GM18907 (cell line): Measurements from ENCODE around the gene MITF.

Source experiments
- ATAC-seq: cut with Tn5 transposase; IDR thresholded peaks from one replicate; pipeline ENCODE4 v1.9.1; 2021; ENCODE audit warnings: mild to moderate bottlenecking, moderate library complexity; ENCODE audit not compliant: unreplicated experiment

MITF gene

DNA sequence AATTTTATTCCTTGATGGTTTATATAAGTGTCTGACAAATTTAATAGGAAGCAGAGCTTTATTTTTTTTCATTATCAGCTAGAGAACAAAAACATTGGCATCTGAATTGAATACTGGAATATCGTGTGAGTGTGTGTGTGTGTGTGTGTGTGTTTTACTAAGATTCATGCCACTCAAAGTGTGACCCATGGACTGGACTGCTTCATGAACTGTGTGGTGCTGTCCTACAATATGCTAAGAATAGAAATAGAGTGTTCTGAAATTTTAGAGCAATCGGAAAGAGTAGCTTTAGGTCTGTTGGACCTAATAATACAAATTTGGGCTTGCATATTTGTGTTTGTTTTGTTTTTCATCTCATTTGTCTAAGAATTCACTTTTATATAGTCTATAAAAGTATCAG lies 89.6 kb downstream of the MITF start:
- no peak for ATAC-seq

DNA sequence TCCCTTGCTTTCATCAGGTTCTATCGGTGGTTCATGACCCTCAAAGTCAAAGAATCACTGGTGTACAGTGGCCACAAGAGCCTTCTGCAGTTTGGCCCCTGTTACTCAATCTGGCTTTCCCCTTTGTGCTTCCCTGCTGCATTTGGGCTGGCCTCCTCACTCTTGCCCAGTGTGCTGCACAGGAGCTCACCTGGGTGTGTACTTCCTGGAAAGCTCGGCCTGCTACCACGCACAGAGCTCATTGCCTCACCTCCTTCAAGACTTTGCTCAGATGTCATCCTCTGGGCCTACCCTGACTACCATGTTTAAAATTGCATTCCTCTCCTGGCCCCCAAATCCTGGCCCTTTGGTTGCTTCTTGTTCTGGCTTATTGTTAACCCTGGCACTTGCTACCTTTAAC lies 90.9 kb downstream of the MITF start:
- no peak for ATAC-seq

DNA sequence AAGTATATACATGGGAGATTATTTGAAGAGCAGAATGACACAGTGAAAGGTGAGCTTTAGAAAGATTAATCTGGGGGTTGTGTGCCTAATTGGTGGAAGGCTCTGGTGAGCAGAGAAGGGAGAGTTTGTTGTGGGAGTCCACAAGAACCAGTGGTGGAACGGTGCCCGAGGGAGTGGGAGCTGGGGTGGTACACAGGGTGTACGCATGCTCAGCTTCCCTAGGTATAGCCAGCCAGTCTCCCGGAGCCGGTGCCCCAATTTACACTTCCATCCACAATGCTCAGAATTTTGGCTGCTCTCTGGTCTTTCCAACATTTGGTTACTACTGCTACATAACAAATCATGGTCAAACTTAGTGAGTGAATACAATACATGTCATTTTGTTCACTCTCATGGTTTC lies 92.5 kb downstream of the MITF start:
- no peak for ATAC-seq

DNA sequence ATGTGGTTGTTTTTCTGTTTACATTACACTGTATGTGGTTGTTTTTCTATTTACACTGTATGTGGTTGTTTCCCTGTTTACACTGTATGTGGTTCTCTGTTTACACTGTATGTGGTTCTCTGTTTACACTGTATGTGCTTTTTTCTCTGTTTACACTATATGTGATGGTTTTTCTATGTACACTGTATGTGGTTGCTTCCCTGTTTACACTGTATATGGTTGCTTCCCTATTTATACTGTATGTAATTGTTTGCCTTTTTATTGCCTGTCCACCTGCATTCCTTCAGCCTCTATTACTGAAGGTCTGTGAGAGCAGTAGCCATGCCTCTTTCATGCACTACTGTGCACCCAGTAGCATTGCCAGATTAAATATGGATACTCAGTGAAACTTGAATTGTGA lies 94.3 kb downstream of the MITF start:
- no peak for ATAC-seq

DNA sequence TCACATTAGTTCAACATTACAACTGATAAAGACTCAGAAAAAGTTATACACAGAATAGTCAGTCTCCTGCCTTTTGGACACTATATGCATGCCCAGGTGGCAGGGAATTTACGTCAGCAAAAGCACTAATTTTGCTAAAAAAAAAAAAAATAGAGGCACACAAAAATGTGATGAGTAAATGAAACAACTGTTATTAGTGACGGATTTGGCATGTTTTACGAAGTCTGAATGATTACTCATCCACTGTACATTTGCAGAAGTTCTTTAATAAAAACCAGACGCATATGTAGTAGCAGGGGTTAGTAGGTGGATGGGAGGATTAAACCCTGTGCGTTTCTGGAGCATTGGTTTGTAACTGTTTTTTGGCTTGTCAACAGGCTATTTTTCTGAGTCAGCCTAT lies 99.0 kb downstream of the MITF start:
- ATAC-seq, result no peak

DNA sequence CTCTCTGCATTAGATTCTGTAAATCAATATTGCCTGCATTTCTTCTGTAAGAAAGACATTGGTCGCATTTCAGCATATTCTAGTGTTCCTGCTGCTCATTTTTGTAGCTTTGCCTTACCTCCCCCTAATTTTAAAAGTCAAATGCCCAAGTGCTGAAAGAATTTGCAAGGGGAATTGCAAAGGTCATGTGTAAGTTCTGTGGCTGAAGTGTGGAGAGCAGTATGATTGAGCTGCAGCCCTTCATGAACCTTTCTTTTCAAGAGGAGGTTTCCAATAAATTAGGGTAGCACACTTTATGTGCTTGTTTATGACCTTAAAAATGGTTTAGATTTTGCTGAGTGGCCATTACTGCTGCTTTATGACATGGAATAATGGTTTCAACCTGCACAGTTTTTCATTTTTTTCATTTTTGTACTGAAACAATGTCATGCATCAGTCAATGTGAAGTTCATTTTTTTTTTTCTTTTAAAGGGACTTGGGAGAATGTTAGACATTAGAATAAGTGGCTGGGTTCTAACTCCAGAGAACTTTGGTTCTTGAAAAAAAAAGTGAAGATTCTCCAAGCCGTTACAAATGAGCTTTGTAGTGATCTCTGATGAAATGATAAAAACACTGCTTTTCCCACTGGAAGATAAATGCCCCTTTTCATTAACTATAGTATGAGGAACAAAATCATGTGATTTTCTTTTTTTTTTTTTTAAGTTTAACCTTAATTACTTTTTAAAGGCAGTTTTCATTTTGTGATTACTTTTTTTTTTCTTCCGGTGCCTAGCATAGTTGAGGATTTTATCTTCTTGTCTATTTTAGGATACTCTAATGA lies 99.6 kb downstream of the MITF start:
- no peak for ATAC-seq

DNA sequence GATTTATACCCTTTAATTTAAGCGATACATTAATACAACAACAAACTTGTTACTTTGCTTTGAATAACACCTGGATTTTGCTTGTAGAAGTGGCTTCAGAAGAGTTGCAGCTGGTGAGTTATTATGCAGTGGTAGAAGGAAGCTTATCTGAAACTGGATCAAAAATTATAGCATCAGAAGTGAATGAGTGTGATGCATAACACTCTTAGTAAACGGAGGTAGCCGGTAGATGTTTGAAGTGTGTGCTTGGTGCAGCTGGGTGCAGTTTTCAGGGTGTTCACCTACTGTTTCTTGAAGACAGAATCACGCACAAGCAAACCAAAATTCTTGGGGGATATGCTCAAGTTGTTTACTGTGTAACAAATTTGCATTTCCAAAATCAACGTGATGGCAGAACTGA lies 103.1 kb downstream of the MITF start:
- no peak for ATAC-seq

DNA sequence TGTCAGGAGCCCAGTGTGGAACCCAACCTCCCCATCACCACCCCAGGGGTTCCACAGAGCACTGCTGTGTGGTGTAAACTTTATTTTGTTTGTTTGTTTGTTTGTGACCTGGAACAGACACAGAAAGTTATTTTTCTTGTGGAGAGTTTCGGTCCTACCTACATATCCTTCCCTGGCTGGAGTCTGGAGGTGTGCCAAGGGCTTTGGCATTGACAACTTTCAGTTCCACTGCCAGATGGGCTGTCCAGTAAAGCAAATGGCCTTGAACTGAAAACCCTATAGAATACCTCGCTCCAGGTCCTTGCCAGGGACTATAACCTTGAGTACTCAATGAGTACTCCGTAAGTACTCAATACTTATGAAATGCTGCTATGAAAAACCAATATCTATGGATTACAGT lies 103.5 kb downstream of the MITF start:
- no peak for ATAC-seq

DNA sequence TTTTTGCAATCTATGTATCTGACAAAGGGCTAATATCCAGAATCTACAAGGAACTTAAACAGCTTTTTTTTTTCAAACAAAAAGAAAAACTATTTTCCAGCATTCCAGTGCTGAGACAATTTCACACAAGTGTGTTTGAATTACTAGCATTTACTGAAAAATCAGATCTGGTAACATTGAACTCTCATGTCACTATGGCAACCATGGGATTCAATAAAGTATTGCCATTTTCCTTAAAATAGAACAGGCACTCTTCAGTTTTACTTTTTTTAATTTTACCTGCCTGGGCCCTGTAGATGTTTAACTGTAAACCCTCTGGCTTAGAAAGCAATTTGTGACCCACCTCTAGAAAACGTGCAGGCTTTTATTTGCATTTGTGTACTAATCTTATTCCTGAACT lies 105.4 kb downstream of the MITF start:
- ATAC-seq, result no peak

DNA sequence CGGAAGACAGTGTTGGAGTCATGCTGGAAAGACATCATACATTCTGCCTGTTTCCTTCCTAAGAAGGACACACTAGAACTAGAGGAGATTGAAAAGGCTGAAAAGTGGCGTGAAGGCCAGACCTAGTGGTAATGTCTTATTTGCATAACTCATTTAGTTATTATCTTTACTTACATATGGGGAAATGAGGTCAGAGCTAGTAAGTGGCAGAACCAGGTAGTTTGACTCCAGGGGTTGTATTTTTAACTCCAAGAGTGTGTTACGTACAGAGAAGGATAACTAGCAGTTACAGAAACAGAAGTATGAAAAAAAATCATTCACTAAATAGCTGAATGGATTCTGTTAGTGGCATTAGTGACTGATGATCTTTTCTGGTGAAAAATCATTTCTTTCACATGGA lies 108.0 kb downstream of the MITF start:
- no peak for ATAC-seq

DNA sequence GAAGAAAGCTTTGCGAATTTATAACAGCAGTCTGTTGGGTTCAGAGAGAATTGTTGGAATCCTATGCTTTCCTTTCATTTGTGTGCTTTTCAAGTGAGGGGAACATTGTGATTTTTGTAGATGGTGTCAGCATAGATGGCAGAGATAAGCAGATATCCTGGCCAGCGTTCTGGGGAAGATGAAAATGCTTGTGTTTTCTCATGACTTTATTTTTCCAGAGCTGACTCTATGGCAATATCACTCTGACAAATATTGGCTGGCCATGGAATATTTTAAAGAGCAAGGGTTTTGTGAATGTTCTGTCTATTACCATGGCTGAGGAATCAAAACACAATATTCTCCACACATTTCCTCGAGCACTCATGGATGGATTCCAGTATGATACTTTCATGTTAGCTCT lies 108.8 kb downstream of the MITF start:
- ATAC-seq, result no peak

DNA sequence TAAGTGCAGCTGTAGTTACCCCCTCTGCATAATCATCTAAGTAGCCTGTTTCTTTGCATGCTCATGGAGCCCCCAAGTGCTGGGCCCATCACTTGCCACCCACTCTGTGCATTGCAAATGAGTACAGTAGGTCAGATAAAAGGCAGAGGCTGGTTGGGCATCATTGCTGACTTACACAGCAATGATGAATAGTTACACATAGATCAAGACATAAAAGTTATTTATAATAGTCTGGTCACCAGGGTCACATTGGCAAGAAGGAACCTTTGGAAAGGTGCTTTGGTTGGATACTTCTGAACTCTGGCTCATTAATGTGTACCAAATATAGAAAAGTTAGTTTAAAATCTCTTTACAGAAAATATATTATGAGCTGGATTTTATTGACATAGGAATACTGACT lies 111.6 kb downstream of the MITF start:
- ATAC-seq, result no peak

DNA sequence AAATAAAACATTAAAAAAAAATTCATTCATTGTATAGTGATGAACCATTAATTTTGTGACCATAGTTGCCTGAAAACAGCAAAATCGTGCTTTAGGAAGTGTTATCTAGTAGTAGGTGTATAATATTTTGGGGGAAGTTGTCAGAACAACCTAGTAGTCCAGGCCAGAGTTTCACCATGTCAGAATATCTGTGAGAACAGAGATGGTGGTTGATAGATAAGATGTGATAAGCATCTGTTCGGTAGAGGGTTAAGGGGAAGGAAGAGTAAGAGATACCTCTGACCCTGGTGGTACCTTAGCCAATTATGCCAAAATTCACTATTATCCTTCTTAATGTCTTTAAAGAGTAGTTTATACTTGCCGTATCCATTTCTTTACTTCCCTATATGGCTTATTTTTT lies 113.8 kb downstream of the MITF start:
- ATAC-seq, result no peak

DNA sequence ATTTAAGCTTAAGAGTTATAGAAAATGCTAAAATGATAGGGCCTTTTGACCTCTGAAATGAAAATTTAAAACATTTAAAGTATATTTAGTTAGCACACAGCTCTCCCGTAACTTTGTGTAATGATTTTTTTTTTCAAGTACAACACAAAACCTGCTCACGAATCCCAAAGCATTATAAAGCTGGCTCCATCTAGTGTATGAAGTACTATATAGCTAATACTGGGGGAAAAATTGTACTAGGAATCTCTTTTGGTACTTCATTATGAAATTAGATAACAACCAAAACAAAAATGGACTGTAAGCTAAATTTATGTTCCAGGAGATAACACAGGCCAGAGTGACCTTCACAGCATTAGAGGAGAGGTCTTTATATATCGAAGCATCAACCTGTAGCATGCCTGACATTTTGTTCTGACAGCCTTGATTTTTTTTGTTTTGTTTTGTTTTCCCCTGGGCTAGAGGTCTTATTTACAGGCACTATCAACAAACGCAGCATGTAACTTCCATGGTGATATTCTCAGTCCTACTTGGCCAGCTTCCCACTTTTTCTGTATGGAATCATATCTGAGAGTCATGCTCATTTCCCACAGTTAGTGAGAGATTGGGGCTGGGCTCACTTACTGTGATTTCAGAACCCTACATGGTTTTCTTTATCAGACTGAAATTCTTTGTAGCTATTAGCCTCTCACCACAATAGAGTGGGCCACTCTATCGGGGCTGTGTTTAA lies 116.3 kb downstream of the MITF start:
- ATAC-seq, result no peak

DNA sequence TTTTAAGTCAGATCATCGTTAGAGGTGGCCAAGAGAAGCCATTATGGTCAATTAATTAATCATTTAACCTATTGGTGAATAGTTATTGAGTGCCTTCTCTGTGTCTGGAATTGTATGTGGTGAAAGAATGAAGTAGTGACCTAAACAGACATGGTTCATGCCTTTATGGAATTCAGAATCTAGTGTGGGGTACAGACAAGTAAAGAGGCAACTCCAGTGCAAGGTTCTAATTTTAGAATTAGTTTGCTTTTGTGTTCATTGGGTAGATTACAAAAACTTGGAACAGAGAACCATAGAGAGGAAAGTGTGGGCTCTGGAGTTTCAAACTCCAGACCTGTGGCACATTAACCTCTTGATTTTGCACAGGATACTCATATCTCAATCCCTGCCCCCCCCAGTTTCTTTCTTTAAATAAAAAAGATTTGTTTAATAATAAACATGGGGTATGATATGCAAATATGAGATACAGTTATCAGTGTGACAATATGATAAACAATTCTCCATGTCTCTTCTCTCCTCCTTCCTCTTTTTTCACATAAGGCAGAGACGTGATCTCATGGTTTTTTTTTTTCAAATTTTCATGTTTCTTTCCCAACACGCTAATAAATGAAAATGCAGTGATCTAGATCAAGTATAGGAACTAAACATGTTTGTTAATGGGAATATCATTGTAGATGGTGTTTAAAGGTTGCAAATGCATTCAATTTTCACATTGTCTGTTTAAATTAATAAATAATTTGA lies 117.9 kb downstream of the MITF start:
- ATAC-seq, result no peak

DNA sequence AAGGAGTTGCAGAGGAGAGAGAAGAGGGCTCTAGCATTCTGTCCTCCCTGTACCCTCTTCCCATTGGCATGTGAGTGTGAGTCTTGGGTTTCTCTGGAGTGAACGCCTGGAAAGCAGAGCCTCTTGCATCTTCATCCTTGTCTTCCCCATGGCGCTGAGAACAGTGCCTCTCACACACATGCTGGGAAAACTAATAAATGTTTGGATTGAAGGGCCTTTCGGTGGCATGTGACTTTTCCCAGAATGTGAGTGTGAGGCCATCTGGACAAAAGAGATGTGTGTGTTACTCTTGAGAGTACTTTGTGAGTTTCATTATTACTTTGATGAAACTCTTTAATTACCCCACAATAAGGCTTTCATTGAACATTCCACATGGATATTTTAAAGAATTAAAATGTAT lies 122.3 kb downstream of the MITF start:
- no peak for ATAC-seq

DNA sequence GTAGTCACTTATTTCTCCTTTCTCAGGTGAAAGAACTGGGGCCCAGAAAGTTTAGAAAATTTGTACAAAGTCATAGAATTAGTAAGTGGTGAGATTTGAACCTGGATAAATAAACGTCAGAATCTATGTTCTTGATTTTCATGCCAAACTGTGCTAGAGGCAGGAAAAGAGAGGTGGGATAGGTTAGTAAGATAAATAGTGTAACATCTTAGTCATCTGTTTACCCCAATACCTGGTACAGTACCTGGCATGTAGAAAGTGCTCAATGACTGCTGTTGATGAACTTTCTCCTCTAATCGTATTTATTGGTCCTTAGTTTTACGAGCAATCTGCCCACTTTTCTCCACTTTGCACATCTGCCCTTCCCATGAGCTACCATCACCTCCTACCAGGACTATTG lies 124.9 kb downstream of the MITF start:
- no peak for ATAC-seq

DNA sequence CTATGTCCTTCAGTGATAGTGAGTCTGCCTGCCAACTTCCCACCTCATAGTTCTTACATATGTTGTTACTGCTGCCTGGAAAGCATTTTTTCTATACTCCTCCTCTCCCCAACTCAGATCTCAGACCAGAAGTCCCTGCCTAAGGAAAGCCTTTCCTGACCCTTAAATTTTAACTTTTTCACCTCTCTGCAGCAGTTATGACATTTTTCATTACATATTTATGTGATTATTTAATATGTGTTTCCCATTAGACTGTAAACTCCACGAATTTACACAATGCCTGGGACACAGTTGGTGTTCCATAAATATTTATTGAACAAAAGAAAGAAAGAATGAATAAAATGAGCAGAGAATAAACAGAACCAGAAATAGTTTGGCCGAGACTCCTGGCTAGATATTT lies 125.5 kb downstream of the MITF start:
- ATAC-seq, result no peak

DNA sequence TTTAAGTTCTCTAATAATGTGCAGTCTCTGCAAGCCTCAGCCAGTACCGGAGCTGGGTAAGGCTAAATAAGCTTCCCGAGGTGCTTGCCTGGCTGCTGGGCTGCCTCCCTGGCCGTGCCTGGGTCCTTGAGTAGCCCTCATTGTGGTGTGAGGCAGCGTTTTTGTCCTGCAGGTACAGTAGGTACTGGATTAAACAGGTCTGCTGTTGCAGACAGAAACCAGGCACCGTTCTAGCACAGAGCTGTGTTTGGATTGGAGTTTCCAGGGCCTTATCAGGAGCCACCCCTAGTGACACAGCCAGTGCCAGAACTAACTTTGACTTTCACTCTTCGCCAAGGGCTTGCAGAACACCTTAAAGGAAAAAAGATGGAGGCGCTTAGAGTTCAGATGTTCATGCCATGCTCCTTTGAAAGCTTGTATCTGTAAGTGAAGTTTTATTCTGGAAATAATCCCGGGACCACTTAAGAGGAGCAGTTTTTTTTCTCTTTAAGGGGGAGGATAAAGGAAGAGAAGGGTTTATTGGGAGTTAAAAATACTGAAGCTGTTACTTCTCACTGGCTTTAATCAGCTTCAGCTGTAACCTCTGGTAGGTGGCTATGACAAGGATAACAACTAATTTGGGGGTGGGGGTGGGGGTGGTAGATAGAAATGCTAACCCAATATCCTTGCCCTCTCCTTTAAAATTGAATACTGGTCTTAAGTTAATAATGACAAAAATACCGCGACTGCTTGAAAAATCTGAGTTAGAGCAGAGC lies 126.8 kb downstream of the MITF start:
- ATAC-seq, result no peak

DNA sequence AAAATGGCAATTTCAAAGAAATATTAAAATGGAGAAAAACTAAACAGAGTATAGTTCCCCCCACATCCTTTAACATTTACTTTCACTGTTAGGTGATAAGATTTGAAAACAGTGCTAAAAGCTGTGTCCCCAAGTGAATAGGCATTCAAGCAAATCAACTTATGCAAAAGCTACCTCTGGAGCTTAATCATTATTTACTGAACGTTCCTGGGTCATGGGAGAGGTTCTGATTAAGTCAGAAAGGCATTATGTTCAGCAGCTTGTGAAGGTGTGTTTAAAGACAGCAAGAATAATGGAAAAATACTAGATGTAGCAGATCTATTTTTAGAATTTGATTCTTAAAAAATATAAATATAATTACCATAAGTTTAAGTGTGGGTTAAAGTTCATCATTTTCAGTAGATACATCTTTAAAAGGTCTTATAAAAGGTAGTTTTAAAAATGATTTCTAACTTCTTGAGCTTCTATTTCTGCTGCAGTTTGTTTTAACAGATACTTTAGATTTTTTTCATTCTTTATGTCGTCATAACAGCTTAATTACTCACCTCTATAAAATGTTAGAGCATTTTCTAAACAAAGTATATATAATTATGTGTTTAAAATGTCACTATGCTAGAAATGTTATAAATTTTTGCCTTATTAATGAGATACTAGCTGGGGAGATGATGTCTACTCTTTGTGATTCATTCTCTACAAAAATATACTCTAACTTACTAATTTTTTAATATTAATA lies 127.9 kb downstream of the MITF start:
- ATAC-seq, result no peak
